GM21576 (cell line): ENCODE data around the gene FLVCR2.
"Not testable (repeated sequence)": the region's sequence is repeated elsewhere in the genome, so short reads cannot be mapped to it uniquely, and the experiment has no call there.

Experiments used
- ATAC-seq: cut with Tn5 transposase; IDR thresholded peaks from one replicate; pipeline ENCODE4 v1.9.1; 2021; ENCODE audit warnings: mild to moderate bottlenecking, moderate library complexity; ENCODE audit not compliant: unreplicated experiment

Gene FLVCR2

GRCh38 chr14:75591331-75591946 lies 13.0 kb downstream of the FLVCR2 start:
- ATAC-seq, result no peak

DNA sequence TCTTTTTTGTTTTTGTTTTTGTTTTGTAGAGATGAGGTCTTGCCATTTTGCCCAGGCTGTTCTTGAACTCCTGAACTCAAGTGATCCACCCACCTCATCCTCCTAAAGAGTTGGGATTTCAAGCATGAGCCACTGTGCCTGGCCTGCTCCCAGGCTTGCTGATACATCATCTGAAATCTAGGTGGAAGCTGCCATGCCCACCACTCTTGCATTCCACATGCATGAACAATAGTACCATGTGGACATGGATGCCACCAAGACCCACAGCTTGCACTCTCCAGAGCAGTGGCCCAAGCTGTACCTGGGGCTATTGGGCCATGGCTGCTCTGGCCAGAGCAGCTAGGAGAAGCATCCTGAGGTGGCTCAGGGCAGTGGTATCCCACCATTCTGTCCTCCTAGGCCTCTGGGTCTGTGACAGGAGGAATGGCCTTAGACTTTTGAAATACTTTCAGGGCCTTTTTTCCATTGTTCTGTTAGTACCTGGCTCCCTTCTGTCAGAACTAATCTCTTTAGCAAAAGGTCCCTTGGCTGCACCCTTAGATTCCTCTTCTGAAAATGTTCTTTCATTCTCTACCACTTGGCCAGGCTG lies 13.7 kb downstream of the FLVCR2 start:
- no peak for ATAC-seq

DNA sequence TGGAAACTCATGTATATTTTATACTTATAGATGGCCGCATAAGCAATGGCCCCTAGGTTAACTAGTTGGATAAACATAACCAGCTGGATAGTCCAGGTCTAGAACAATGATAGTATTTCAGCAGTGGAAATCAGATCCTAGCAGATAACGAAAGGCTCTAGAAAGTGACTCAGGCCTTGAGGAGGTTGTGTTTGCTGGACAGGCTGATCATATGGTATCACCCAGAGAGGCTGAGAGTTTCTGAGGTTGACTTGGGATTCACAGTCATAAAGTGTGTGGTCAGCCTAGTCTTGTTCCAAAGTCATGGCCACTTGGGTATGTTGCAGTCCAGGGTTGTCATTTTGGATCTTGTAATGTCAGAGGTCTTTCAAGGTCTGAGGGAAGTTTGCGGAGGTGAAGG lies 16.8 kb downstream of the FLVCR2 start:
- ATAC-seq, result no peak

DNA sequence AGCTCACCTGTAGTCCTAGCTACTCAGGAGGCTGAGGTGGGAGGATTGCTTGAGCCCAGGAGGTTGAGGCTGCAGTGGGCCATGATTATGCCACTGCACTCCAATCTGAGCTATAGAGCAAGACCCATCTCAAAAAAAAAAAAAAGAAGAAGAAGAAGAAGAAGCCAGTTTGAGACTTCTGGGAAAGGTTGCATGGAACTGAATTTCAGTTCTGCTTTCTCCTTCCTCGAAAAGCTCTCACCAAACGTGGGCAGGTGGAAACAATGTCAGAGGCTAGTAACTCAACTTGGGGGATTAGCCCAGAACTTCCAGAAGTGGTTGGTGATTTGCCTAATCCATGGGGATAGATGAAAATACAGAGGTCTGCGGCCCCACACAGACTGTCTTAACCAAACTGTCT lies 18.7 kb downstream of the FLVCR2 start:
- no peak for ATAC-seq

DNA sequence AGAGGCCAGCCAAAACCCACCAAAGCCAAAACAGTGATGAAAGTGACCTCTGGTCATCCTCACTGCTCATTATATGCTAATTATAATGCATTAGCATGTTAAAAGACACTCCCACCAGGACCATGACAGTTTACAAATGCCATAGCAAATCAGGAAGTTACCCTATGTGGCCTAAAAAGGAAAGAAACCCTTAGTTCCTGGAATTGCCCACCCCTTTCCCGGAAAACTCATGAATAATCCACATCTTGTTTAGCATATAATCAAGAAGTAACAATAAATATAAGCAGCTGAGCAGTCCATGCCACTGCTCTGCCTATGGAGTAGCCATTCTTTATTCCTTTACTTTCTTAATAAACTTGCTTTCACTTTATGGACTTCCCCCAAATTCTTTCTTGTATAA lies 21.7 kb downstream of the FLVCR2 start:
- not testable (repeated sequence) for ATAC-seq

DNA sequence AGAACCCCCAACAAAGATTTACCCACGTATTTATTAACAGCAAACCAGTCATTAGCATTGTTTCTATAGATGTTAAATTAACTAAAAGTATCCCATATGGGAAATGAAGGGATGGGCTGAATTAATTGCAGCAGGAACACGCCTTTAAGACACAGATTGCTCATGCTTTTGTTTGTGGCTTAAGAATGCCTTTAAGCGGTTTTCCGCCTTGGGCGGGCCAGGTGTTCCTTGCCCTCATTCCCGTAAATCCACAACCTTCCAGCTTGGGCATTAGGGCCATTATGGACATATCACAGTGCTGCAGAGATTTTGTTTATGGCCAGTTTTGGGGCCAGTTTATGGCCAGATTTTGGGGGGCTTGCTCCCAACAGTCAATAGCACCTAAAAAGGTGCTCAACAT lies 22.6 kb downstream of the FLVCR2 start:
- not testable (repeated sequence) for ATAC-seq

- no peak for ATAC-seq
Observed at GRCh38 chr14:75602503-75602902, 24.1 kb downstream of the FLVCR2 start.

DNA sequence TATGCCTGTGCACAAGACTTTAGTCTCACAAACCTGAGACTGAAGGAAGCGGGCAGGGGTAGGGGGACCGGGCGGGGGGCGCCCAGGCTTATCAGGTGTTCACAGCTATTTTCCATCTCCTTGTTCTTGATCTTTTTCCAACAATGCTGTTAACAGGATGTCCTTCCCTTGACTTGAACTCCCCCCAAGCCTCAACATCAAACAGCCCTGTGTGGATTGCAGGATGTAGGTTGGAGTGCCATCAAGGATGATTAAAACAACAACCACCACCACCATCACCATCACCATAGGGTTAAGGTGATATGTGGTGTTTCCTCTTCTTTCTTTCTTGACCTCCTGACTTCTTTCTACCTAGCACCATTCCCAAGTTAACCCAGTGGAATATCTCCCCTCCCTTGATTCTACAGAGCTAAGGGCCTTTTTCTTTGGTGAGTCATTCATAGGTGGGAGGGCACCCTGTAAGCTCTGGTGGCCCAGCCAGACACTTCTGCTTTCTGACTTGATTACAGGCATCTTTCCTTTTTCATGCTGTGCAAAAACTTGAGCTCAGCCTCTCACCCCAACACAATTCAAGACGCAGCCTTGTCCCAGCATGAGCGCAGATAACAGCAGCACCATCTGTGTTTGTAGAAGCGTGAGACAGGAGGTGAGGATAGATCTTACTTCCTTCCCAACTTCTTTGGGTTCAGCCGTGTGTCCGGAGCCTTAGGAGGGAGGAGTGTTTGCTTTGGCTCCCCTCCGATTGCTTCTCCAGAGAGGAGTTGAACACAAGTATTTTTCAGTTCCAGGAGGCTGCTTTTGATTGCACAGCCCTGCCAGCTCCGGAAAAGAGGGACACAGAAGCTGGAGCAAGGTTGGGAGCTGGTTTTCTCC lies 26.8 kb downstream of the FLVCR2 start:
- ATAC-seq, result no peak

DNA sequence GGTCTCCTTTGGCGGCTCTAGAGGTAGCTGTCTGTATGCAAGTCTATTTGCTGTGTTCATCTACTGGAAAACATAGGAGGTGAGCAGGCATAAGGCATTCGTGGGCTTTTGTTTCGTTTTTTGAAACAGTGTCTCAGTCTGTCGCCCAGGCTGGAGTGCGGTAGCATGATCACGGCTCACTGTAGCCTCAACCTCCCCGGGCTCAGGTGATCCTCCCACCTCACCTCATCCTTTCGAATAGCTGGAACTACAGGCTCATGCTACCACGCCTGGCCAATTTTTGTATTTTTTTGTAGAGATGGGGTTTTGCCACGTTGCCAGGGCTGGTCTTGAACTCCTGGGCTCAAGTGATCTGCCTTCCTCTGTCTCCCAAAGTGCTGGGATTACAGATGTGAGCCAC lies 27.5 kb downstream of the FLVCR2 start:
- ATAC-seq, result no peak

DNA sequence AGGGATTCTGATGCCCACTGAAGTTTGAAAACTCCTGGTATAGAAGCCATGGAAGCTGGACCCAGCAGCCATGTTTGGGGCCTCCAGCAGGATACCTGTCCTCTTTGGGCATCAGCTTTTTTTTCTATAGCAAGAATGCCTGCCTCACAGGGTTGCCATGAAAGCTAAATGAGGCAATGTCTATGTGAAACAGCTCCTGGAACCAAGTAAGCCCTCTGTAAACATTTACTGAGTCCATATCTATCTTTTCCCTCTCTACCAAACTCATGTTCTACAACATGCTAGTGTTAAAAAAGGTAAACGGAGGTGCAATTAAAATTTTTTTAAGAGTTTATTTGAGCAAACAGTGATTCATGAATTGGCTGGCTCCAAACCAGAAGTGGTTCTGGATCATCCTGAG lies 28.6 kb downstream of the FLVCR2 start:
- ATAC-seq, result no peak

- ATAC-seq, result no peak
Observed at GRCh38 chr14:75607842-75608640, 29.6 kb downstream of the FLVCR2 start.

- no peak for ATAC-seq
Observed at GRCh38 chr14:75609116-75609515, 30.7 kb downstream of the FLVCR2 start.

DNA sequence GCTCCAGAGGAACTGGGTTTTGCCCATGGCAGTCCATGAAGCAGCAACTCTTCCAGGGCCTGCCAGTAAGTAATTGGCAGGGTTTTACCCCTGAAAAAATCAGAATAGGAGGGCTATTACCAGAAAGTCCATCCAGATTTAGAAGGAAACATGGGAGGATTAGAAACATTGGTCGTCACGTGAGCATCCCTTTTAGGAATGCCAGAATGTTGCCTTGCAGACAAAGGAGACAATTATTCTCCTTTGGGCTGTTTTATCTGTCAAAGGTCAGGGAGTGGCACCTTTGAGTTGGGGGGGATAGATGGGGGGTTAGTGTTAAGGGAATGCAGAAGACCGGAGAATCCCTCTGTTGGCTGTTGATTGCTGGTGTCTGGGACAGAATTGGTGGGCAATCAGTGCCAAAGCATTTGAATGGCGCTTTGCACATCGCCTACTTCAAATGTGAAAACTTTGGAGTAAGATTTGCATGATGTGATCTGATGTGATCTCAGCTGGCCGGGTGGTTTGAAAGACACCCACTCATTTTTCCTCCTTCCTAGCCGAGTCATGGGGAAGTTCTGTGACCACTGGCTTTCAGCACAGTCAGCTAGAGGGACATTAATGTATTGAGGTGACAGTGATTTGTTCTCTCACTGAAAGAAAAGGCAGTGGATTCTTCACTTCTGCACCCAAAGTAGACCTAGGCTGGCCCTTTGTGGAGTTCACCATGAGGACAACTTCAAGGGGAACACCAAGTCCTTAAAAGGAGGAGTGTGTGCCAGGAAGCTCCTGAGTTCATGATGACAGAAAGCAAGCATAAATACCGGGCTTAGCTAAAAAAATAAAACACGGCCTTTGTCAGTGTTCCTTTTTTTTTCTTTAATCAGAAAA lies 31.4 kb downstream of the FLVCR2 start:
- ATAC-seq, result no peak

GRCh38 chr14:75610834-75611233 lies 32.4 kb downstream of the FLVCR2 start:
- no peak for ATAC-seq

DNA sequence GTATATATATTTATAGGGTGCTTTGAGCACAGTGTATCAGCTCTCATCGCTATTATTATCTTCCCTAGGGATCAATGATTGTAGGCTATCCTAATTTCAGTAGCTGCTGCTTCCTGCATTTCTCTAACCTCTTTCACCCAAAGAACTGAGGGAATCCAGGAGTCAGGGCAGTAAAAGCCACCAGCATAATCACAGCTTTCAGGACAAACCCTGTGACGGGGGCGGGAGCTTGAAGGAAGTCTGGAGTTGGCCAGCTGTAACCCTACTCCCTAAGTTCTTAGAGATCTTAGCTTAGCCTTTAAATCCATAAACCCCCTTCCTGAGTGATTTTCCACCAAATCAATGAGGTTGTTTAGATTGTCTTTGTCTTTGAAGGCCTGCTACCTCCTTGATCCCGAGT lies 33.7 kb downstream of the FLVCR2 start:
- no peak for ATAC-seq

DNA sequence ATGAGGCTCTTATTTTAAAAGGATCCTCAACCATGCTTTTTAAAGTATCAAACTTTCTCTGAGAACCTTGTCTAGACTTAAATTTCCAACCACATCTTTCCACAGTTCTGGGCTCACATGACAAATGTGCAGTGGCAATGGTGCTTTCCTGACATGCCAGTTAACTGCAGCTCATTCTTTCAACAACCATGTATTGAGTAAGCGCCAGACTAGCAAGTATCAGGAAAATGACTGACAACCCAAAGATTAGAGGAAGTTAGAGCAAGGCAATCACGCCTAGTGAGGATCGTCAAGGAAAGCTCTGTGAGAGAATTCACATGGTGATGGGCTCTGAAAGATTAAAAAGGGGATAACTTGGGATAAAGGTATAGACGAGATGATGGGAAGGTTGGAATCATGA lies 35.8 kb downstream of the FLVCR2 start:
- ATAC-seq, result no peak

- no peak for ATAC-seq
Observed at GRCh38 chr14:75615200-75615599, 36.8 kb downstream of the FLVCR2 start.

- no peak for ATAC-seq
Observed at GRCh38 chr14:75619548-75619947, 41.1 kb downstream of the FLVCR2 start.

DNA sequence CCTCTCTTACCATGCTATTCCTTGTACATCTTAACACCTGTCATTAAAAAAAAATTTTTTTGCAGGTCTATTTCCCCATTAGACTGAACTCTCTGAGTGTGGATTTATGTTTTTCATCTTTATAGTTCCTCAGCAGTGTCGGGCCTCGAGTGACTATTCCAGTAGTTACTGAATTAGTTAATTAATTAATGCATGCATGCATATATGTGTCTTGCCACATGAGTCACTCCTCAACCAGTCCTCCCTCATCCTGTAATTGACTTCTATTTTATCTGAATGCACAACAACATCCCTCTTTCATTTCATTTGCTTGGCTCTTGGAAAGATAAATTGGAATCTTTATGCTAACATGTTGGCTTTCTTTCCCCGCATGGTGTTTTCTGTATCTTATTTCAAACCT lies 46.6 kb downstream of the FLVCR2 start:
- no peak for ATAC-seq

- ATAC-seq, result no peak
Observed at GRCh38 chr14:75626396-75626795, 48.0 kb downstream of the FLVCR2 start.
